Activated CD4-positive, alpha-beta memory T cell treated with anti-CD3 and anti-CD28 coated beads, Interleukin-2, amount 10 ng/mL, durations not matched to agents 7 days and 5 days (primary cell): ENCODE measurements around the gene HS3ST4. TPM values are rescaled to one million over a fixed set of nuclear protein-coding genes. Genes with fewer than 3 reads are reported as not detected.

Source experiments
- CTCF ChIA-PET: fragments of 350-600 bp; sonication (Branson Sonifier 250); formaldehyde crosslinking; loops from one replicate; lab custom pipeline; 2021; ENCODE audit warnings: antibody characterized with exemption, inconsistent platforms; lab: Charles Lee
- POLR2A ChIA-PET: fragments of 350-600 bp; sonication (Branson Sonifier 250); formaldehyde crosslinking; loops from one replicate; lab custom pipeline; 2021; ENCODE audit warnings: antibody characterized with exemption; lab: Charles Lee
- DNase-seq: peaks from one replicate; pipeline ENCODE4 v3.0.0-alpha.2; 2020
- H3K27ac Mint-ChIP-seq: one replicate; pipeline ENCODE4 v1.8.0; 2021; ENCODE audit warnings: mild to moderate bottlenecking, mixed read lengths
- H3K27me3 Mint-ChIP-seq: one replicate; pipeline ENCODE4 v1.8.0; 2021; ENCODE audit warnings: mixed read lengths
- H3K36me3 Mint-ChIP-seq: one replicate; pipeline ENCODE4 v1.8.0; 2021; ENCODE audit warnings: low read depth, mixed read lengths
- H3K4me1 Mint-ChIP-seq: one replicate; pipeline ENCODE4 v1.8.0; 2021; ENCODE audit warnings: mixed read lengths
- H3K4me3 Mint-ChIP-seq: one replicate; pipeline ENCODE4 v1.8.0; 2021; ENCODE audit warnings: mild to moderate bottlenecking, mixed read lengths
- H3K9me3 Mint-ChIP-seq: one replicate; pipeline ENCODE4 v1.8.0; 2021; ENCODE audit warnings: mixed read lengths
- total RNA-seq, 2 experiments: library from RNA; stranded (reverse); gene quantifications; one replicate each; pipeline ENCODE4 v1.2.3, GENCODE V29; 2021

The HS3ST4 gene
- total RNA-seq, 2 experiments from 2014 or later = not detected

DNA sequence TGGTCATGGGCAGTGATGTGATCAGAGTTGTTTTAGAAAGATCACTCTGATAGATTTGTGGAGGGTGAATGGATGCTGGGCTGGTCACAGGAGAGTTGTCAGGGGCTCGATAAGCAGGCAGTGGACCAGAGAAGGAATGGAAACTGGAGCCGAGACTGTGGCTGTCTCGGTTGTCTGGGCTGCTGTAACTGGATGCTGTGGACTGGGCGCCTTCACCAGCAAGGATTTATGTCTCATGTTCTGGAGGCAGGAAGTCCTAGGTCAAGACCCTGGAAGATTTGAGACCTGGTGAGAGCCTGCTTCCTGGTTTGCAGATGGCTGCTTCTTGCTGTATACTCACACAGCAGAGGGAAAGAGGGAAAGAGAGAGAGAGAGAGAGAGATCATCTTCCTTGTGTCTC lies 203.6 kb downstream of the HS3ST4 start:
- ChIA-PET CTCF (no interaction called here), POLR2A (no interaction called here)
- Mint-ChIP-seq H3K27ac (no peak overlapping the region), H3K4me3 (no peak overlapping the region), H3K4me1 (no peaks in the 10 kb centered on the region), H3K27me3 (no peaks in the 10 kb centered on the region), H3K9me3 (no peaks in the 10 kb centered on the region), H3K36me3 (no peaks in the 10 kb centered on the region)
- DNase-seq = no peak

DNA sequence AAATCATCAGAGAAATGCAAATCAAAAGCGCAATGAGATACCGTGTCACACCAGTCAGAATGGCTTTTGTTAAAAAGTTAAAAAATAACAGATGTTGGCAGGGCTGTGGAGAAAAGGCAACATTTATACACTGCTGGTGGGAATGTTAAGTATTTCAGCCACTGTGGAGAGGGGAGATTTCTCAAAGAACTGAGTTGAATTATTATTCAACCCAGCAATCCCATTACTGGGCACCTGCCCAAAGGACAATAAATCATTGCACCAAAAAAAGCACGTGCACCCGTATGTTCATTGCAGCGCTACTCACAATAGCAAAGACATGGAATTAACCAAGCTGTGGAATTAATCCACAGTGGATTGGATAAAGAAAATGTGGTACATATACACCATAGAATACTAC lies 204.7 kb downstream of the HS3ST4 start:
- Mint-ChIP-seq H3K4me1 (no peaks in the 10 kb centered on the region), H3K27ac (no peak overlapping the region), H3K9me3 (no peaks in the 10 kb centered on the region), H3K27me3 (no peaks in the 10 kb centered on the region), H3K4me3 (no peak overlapping the region), H3K36me3 (no peaks in the 10 kb centered on the region)
- ChIA-PET POLR2A (no interaction called here), CTCF (no interaction called here)
- no peak for DNase-seq

DNA sequence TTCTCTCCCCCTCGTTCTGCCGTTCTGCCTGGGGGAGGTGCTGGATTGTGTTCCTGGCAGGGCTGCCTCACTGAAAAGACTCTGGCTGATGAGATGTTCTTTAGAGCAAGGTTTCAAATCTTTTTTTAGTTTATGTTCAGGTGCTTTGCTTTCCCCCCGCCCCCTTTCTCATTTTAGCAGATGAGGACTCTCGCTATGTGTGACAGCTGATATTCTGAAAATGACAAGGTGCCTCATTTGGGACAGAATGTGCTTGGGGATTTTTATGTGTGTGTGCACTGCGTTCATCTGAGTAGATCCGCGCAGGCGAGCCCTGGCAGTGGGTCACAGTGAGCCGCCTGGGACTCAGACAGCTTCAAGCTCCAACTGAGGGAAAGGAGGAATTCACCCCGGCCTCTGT lies 205.9 kb downstream of the HS3ST4 start:
- DNase-seq = no peak
- no peak overlapping the region for H3K27ac Mint-ChIP-seq
- H3K36me3 Mint-ChIP-seq = no peaks in the 10 kb centered on the region
- peaks cover 4% of the 10 kb centered on the region for H3K9me3 Mint-ChIP-seq
- POLR2A ChIA-PET = no interaction called here
- H3K4me3 Mint-ChIP-seq = no peak overlapping the region
- CTCF ChIA-PET = no interaction called here
- H3K4me1 Mint-ChIP-seq = no peaks in the 10 kb centered on the region
- no peaks in the 10 kb centered on the region for H3K27me3 Mint-ChIP-seq

- Mint-ChIP-seq H3K9me3 (peaks cover 4% of the 10 kb centered on the region), H3K27ac (no peak overlapping the region), H3K36me3 (no peaks in the 10 kb centered on the region), H3K4me3 (no peak overlapping the region), H3K27me3 (no peaks in the 10 kb centered on the region), H3K4me1 (no peaks in the 10 kb centered on the region)
- CTCF ChIA-PET = no interaction called here
- DNase-seq = no peak
- POLR2A ChIA-PET = no interaction called here
Observed at GRCh38 chr16:25905810-25906209, 214.1 kb downstream of the HS3ST4 start.

GRCh38 chr16:25910971-25911370 lies 219.2 kb downstream of the HS3ST4 start:
- POLR2A ChIA-PET = no interaction called here
- no peaks in the 10 kb centered on the region for H3K4me1 Mint-ChIP-seq
- no peak for DNase-seq
- no peak overlapping the region for H3K4me3 Mint-ChIP-seq
- H3K36me3 Mint-ChIP-seq = no peaks in the 10 kb centered on the region
- CTCF ChIA-PET = no interaction called here
- H3K27ac Mint-ChIP-seq = no peak overlapping the region
- H3K27me3 Mint-ChIP-seq = no peaks in the 10 kb centered on the region
- no peaks in the 10 kb centered on the region for H3K9me3 Mint-ChIP-seq

DNA sequence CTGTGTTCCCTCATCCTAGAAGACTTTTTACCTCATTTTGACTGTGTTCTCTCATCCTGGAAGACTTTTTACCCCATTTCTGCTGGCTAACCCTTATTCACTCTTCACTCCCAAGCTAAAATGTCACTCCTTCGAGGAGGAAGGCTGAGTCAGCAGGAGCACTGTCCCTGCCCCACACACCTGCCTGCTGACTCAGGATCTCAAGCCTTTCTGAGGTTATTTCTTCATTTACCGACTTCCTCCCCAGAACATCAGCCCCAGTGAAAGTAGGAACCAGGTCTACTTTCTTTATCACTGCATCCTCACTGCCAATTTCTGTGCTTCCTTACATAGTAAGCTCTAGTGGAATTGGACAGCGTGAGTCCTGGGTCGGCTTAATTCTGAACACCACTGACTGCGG lies 220.6 kb downstream of the HS3ST4 start:
- H3K4me1 Mint-ChIP-seq = no peaks in the 10 kb centered on the region
- no peaks in the 10 kb centered on the region for H3K36me3 Mint-ChIP-seq
- H3K27ac Mint-ChIP-seq = no peak overlapping the region
- no peak for DNase-seq
- H3K27me3 Mint-ChIP-seq = no peaks in the 10 kb centered on the region
- H3K9me3 Mint-ChIP-seq = no peaks in the 10 kb centered on the region
- ChIA-PET CTCF (no interaction called here), POLR2A (no interaction called here)
- H3K4me3 Mint-ChIP-seq = no peak overlapping the region

DNA sequence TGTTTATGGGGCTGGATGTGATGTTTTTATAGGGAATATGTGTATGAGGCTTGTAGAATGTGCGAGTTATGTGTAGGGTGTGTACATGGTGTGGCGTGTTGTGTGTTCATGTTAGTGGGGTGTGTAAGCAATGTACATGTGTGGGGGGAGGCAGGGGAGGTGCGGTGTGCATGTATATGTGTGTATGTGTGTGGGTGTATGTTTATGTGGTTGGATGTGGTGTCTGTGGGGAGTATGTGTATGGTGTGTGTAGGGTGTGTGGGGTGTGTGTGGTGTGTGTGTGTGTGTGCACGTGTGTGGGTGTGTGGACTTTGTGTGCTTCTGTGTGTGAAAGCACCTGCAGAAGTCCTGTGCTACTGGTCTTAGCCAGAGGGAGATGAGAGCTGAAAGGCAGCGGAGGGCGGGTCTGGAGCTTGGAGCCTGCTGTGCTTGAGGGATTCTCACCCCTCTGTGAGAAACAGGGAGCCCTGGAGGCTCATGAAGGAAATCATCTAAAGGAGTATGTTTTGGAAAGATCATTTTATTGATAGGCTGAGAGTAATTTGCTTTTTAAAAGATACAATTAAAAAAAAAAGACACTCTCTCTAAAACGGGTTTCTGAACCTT lies 222.7 kb downstream of the HS3ST4 start:
- H3K36me3 Mint-ChIP-seq = no peaks in the 10 kb centered on the region
- H3K4me1 Mint-ChIP-seq = no peaks in the 10 kb centered on the region
- POLR2A ChIA-PET = no interaction called here

GRCh38 chr16:25916037-25916436 lies 224.3 kb downstream of the HS3ST4 start:
- Mint-ChIP-seq H3K27me3 (no peaks in the 10 kb centered on the region), H3K36me3 (no peaks in the 10 kb centered on the region), H3K27ac (no peak overlapping the region), H3K4me1 (no peaks in the 10 kb centered on the region), H3K9me3 (no peaks in the 10 kb centered on the region), H3K4me3 (no peak overlapping the region)
- no peak for DNase-seq
- CTCF ChIA-PET = no interaction called here
- POLR2A ChIA-PET = no interaction called here

More for the DNA sequence above, 222.7 kb downstream of the HS3ST4 start:
- CTCF ChIA-PET = no interaction called here
- DNase-seq = no peak
- Mint-ChIP-seq H3K4me3 (no peak overlapping the region), H3K9me3 (no peaks in the 10 kb centered on the region), H3K27me3 (no peaks in the 10 kb centered on the region), H3K27ac (no peak overlapping the region)

GRCh38 chr16:25922438-25922837 lies 230.7 kb downstream of the HS3ST4 start:
- Mint-ChIP-seq H3K27me3 (no peaks in the 10 kb centered on the region), H3K9me3 (no peaks in the 10 kb centered on the region), H3K4me1 (no peaks in the 10 kb centered on the region), H3K27ac (no peak overlapping the region), H3K36me3 (no peaks in the 10 kb centered on the region), H3K4me3 (no peak overlapping the region)
- ChIA-PET CTCF (no interaction called here), POLR2A (no interaction called here)
- DNase-seq = no peak

GRCh38 chr16:25925421-25925820 lies 233.7 kb downstream of the HS3ST4 start:
- Mint-ChIP-seq H3K27ac (no peak overlapping the region), H3K27me3 (no peaks in the 10 kb centered on the region), H3K4me3 (no peak overlapping the region), H3K36me3 (no peaks in the 10 kb centered on the region), H3K9me3 (no peaks in the 10 kb centered on the region), H3K4me1 (no peaks in the 10 kb centered on the region)
- POLR2A ChIA-PET = no interaction called here
- DNase-seq = no peak
- CTCF ChIA-PET = no interaction called here

- Mint-ChIP-seq H3K9me3 (peaks cover 3% of the 10 kb centered on the region), H3K36me3 (no peaks in the 10 kb centered on the region), H3K4me3 (no peak overlapping the region), H3K4me1 (no peaks in the 10 kb centered on the region), H3K27ac (no peak overlapping the region), H3K27me3 (no peaks in the 10 kb centered on the region)
- CTCF ChIA-PET = no interaction called here
- POLR2A ChIA-PET = no interaction called here
- DNase-seq = no peak
Observed at GRCh38 chr16:25931473-25932035, 239.8 kb downstream of the HS3ST4 start.

DNA sequence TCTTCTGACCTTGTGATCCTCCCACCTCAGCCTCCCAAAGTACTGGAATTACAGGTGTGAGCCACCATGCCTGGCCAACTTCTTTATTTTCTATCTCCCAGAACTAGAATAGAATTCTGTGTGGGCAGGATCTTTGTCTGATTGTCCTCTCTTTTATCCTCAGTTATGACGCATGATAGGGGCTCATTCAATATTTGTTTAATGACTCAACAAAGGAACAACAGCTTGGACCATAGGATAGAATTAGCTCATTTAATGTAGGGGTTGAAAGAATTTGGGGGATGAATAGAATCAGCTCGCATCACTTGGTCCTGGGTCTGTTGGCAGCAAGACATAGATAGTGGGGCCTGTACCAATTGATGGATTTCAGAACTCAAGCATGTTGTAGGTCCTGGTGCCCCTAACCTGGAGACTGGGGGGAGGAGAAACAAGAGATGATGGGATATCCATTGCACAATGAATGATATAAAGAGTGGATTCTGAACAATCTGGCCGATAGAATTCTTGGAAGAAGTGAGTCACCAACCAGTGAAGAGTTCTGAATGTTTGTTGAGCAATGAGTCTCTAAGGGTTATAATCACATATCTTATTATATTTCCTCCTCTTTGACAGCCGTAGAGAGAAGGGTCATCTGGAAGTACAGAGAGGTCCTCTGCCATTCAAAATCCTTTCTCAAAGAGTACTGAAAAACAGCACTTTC lies 250.2 kb downstream of the HS3ST4 start:
- CTCF ChIA-PET = no interaction called here
- no peak overlapping the region for H3K4me3 Mint-ChIP-seq

GRCh38 chr16:25950586-25951281 lies 259.0 kb downstream of the HS3ST4 start:
- Mint-ChIP-seq H3K36me3 (no peaks in the 10 kb centered on the region), H3K27me3 (no peaks in the 10 kb centered on the region), H3K9me3 (peaks cover 2% of the 10 kb centered on the region), H3K4me1 (no peaks in the 10 kb centered on the region), H3K27ac (no peak overlapping the region), H3K4me3 (no peak overlapping the region)
- POLR2A ChIA-PET = no interaction called here
- DNase-seq = no peak
- CTCF ChIA-PET = no interaction called here

More for the DNA sequence above, 250.2 kb downstream of the HS3ST4 start:
- Mint-ChIP-seq H3K27ac (no peak overlapping the region), H3K36me3 (no peaks in the 10 kb centered on the region), H3K9me3 (peaks cover 11% of the 10 kb centered on the region), H3K27me3 (no peaks in the 10 kb centered on the region), H3K4me1 (no peaks in the 10 kb centered on the region)
- POLR2A ChIA-PET = no interaction called here
- no peak for DNase-seq
